Glutamatergic neuron (in vitro differentiated cells): ENCODE data around the gene NUP42. TPM values are rescaled to one million over a fixed set of nuclear protein-coding genes. Genes with fewer than 3 reads are reported as not detected.
"Not testable (repeated sequence)": the region's sequence is repeated elsewhere in the genome, so short reads cannot be mapped to it uniquely, and the experiment has no call there.

Experiments used
- DNase-seq: peaks from one replicate; pipeline ENCODE4 v3.0.0; 2022
- H3K27ac Mint-ChIP-seq: one replicate; pipeline ENCODE4 v1.8.0; 2020; ENCODE audit warnings: mild to moderate bottlenecking, mixed read lengths, inconsistent platforms; ENCODE audit not compliant: unreplicated experiment
- H3K27me3 Mint-ChIP-seq: one replicate; pipeline ENCODE4 v1.8.0; 2020; ENCODE audit warnings: mild to moderate bottlenecking, moderate library complexity, mixed read lengths, inconsistent platforms; ENCODE audit not compliant: unreplicated experiment
- H3K36me3 Mint-ChIP-seq: one replicate; pipeline ENCODE4 v1.8.0; 2020; ENCODE audit warnings: mild to moderate bottlenecking, mixed read lengths, inconsistent platforms; ENCODE audit not compliant: unreplicated experiment
- H3K4me1 Mint-ChIP-seq: one replicate; pipeline ENCODE4 v1.8.0; 2020; ENCODE audit warnings: mild to moderate bottlenecking, low read depth, mixed read lengths, inconsistent platforms; ENCODE audit not compliant: unreplicated experiment
- H3K4me3 Mint-ChIP-seq: one replicate; pipeline ENCODE4 v1.8.0; 2020; ENCODE audit warnings: mild to moderate bottlenecking, mixed read lengths, inconsistent platforms; ENCODE audit not compliant: unreplicated experiment
- H3K9me3 Mint-ChIP-seq: one replicate; pipeline ENCODE4 v1.8.0; 2020; ENCODE audit warnings: mild to moderate bottlenecking, moderate library complexity, mixed read lengths, inconsistent platforms; ENCODE audit not compliant: unreplicated experiment
- total RNA-seq: library from RNA; stranded (reverse); fragmentation: NEBNext Ultra II Directional; extraction: Animal tissue kit (Norgen Biotek cat#: 25700); gene quantifications from one replicate; pipeline ENCODE4 v1.2.1, GENCODE V29; 2021; ENCODE audit not compliant: unreplicated experiment
- TF ChIP-seq, protein P1 (sequence below): fragments of 200-600 bp; sonication (generic); IDR thresholded peaks from one replicate; pipeline ENCODE4 v1.5.0; 2021; ENCODE audit not compliant: partially characterized antibody, unreplicated experiment

Gene NUP42
- total RNA-seq, 1 donor from 2014 or later = 47.7 TPM

- peak; percentile 46 for DNase-seq
Observed at GRCh38 chr7:23184709-23185359, 3.0 kb downstream of the NUP42 start.

GRCh38 chr7:23185980-23186379 is 4.1 kb downstream of the NUP42 start:
- H3K36me3 Mint-ChIP-seq = no peaks in the 10 kb centered on the region
- H3K27me3 Mint-ChIP-seq = peaks cover 6% of the 10 kb centered on the region
- H3K9me3 Mint-ChIP-seq = peaks cover 4% of the 10 kb centered on the region
- TF ChIP-seq, protein P1, sequence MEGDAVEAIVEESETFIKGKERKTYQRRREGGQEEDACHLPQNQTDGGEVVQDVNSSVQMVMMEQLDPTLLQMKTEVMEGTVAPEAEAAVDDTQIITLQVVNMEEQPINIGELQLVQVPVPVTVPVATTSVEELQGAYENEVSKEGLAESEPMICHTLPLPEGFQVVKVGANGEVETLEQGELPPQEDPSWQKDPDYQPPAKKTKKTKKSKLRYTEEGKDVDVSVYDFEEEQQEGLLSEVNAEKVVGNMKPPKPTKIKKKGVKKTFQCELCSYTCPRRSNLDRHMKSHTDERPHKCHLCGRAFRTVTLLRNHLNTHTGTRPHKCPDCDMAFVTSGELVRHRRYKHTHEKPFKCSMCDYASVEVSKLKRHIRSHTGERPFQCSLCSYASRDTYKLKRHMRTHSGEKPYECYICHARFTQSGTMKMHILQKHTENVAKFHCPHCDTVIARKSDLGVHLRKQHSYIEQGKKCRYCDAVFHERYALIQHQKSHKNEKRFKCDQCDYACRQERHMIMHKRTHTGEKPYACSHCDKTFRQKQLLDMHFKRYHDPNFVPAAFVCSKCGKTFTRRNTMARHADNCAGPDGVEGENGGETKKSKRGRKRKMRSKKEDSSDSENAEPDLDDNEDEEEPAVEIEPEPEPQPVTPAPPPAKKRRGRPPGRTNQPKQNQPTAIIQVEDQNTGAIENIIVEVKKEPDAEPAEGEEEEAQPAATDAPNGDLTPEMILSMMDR = no peak
- no peak for DNase-seq
- no peak overlapping the region for H3K4me3 Mint-ChIP-seq
- H3K4me1 Mint-ChIP-seq = peaks cover 11% of the 10 kb centered on the region
- no peak overlapping the region for H3K27ac Mint-ChIP-seq

More at GRCh38 chr7:23184709-23185359, 3.0 kb downstream of the NUP42 start:
- TF ChIP-seq, protein P1 = peak; percentile 36
- Mint-ChIP-seq H3K36me3 (no peaks in the 10 kb centered on the region), H3K27ac (no peak overlapping the region), H3K4me1 (peaks cover 11% of the 10 kb centered on the region), H3K4me3 (no peak overlapping the region), H3K9me3 (peaks cover 4% of the 10 kb centered on the region), H3K27me3 (peaks cover 6% of the 10 kb centered on the region)

GRCh38 chr7:23191022-23191421 is 9.2 kb downstream of the NUP42 start:
- Mint-ChIP-seq H3K27me3 (no peaks in the 10 kb centered on the region), H3K9me3 (no peaks in the 10 kb centered on the region), H3K4me1 (no peaks in the 10 kb centered on the region), H3K36me3 (no peaks in the 10 kb centered on the region), H3K27ac (no peak overlapping the region), H3K4me3 (no peak overlapping the region)
- DNase-seq = no peak
- TF ChIP-seq, protein P1 = no peak

GRCh38 chr7:23193650-23194227 is 11.9 kb downstream of the NUP42 start:
- not testable (repeated sequence) for H3K27me3 Mint-ChIP-seq, DNase-seq, H3K9me3 Mint-ChIP-seq, H3K4me3 Mint-ChIP-seq, H3K36me3 Mint-ChIP-seq, H3K4me1 Mint-ChIP-seq, H3K27ac Mint-ChIP-seq

DNA sequence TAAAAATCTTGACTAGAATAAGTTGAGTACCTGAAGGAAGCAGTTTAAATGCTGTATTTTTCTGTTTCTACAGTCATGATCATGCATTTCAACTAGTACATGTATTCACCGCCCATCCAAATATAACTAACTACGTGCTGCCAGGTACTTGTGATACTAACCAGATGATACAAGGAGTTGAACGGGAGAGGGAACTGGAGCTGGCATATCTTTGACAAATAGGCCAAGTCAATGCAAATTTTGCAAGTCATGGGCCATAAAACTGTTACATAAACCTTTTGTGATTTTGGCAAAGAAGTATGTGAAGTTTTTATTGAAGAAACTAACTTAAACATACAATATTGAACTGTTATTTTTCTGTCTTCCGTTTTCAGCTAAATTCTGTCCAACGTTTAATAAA is 14.5 kb downstream of the NUP42 start:
- Mint-ChIP-seq H3K4me1 (no peaks in the 10 kb centered on the region), H3K4me3 (no peak overlapping the region), H3K9me3 (no peaks in the 10 kb centered on the region), H3K27ac (no peak overlapping the region), H3K27me3 (peaks cover 2% of the 10 kb centered on the region), H3K36me3 (peaks cover 4% of the 10 kb centered on the region)
- TF ChIP-seq, protein P1 = no peak
- DNase-seq = no peak

GRCh38 chr7:23197745-23198144 is 15.9 kb downstream of the NUP42 start:
- H3K27me3 Mint-ChIP-seq, H3K27ac Mint-ChIP-seq, DNase-seq, H3K36me3 Mint-ChIP-seq, H3K9me3 Mint-ChIP-seq, H3K4me1 Mint-ChIP-seq, H3K4me3 Mint-ChIP-seq: not testable (repeated sequence)
